ENCODE results near the gene LSM12. TPM values are rescaled to one million over a fixed set of nuclear protein-coding genes. Genes with fewer than 3 reads are reported as not detected.
A peak's percentile ranks its signal among the peaks of the same experiment; 100 is the strongest.

The LSM12 gene
- total RNA-seq, 4 donors from 2014 or later, result 27.3 to 44.3 (median 36.9) TPM

GRCh38 chr17:43986225-43986981 is 80.1 kb downstream of the LSM12 start:
- Histone ChIP-seq H3K9me3 (no peaks in the 10 kb centered on the region), H3K4me3 (no peak overlapping the region), H3K36me3 (no peaks in the 10 kb centered on the region), H3K27ac (no peak overlapping the region), H3K4me1 (peaks cover 3 to 15% (median 8%) of the 10 kb centered on the region in 3 donors), H3K27me3 (peaks cover 0 to 67% (median 6%) of the 10 kb centered on the region in 4 donors)
- intact Hi-C loops (cut with DNase I), result no loop called here
- WGBS, 2 donors, result 72 to 79% methylated on average over 5 to 7 of the region's 7 CpGs
- no peak for DNase-seq
- TF ChIP-seq CTCF (IDR thresholded peaks at IDR 0.05) (no peak), POLR2A (IDR thresholded peaks at IDR 0.05) (no peak)

- intact Hi-C loops (cut with DNase I), result no loop called here
- Histone ChIP-seq H3K36me3 (no peaks in the 10 kb centered on the region), H3K27me3 (peaks cover 0 to 80% (median 6%) of the 10 kb centered on the region in 4 donors), H3K4me1 (peaks cover 3 to 15% (median 8%) of the 10 kb centered on the region in 3 donors), H3K4me3 (peak overlapping the region in 2 of 4 donors; percentile 40 to 48), H3K9me3 (no peaks in the 10 kb centered on the region), H3K27ac (no peak overlapping the region)
- WGBS, 2 donors, result 78 to 87% methylated on average over 4 to 6 of the region's 8 CpGs
- DNase-seq, result no peak
- TF ChIP-seq CTCF (IDR thresholded peaks at IDR 0.05) (no peak), POLR2A (IDR thresholded peaks at IDR 0.05) (no peak)
Observed at GRCh38 chr17:43984521-43984920, 82.0 kb downstream of the LSM12 start.

Small RNA genes lying within 50 kb of the gene (small RNA-seq; reads per million reads assigned to genes)
- 0 reads per million in 4 donors for gene RF00012

Other genes starting within 250 kb of the LSM12 start
- gene MPP3, start 233.5 kb downstream of the LSM12 start, total RNA-seq, result 10 to 100 TPM in 1 of 4 donors, 1 to 10 TPM in 3; 5.9 to 15.8 (median 9.0) TPM
- 1 to 10 TPM in 2 of 4 donors, under 1 TPM in 2; 0.30 to 2.3 (median 0.94) TPM for gene CD300LG, start 219.5 kb downstream of the LSM12 start, total RNA-seq
- 1 to 10 TPM in 1 of 4 donors, under 1 TPM in 3; 0.18 to 3.6 (median 0.54) TPM for gene MPP2, start 159.1 kb downstream of the LSM12 start, total RNA-seq
- gene PPY, start 124.2 kb downstream of the LSM12 start, total RNA-seq, result not detected
- not detected for gene PYY, start 112.7 kb downstream of the LSM12 start, total RNA-seq
- 1 to 10 TPM in 3 of 4 donors, under 1 TPM in 1; 0.64 to 2.7 (median 2.1) TPM for gene NAGS, start 62.0 kb downstream of the LSM12 start, total RNA-seq
- 10 to 100 TPM; 20.6 to 40.8 (median 34.1) TPM for gene TMEM101, start 51.7 kb downstream of the LSM12 start, total RNA-seq
- gene G6PC3, start 4.1 kb upstream of the LSM12 start, total RNA-seq, result 10 to 100 TPM; 10.3 to 23.3 (median 17.2) TPM
- gene HDAC5, start 57.0 kb upstream of the LSM12 start, total RNA-seq, result 100 to 1,000 TPM in 1 of 4 donors, 10 to 100 TPM in 3; 31.1 to 135 (median 68.0) TPM
- 1 to 10 TPM; 1.9 to 4.7 (median 4.0) TPM for gene HROB, start 75.3 kb upstream of the LSM12 start, total RNA-seq
- under 1 TPM in 1 of 4 donors, not detected in 3; 0.11 TPM for gene ASB16, start 104.0 kb upstream of the LSM12 start, total RNA-seq
- gene TMUB2, start 120.3 kb upstream of the LSM12 start, total RNA-seq, result 10 to 100 TPM; 14.6 to 25.5 (median 21.6) TPM
- 10 to 100 TPM; 37.7 to 47.3 (median 44.0) TPM for gene ATXN7L3, start 133.2 kb upstream of the LSM12 start, total RNA-seq
- 10 to 100 TPM; 38.9 to 57.4 (median 51.0) TPM for gene UBTF, start 153.0 kb upstream of the LSM12 start, total RNA-seq
- gene SLC4A1, start 201.5 kb upstream of the LSM12 start, total RNA-seq, result not detected
- 1 to 10 TPM in 2 of 4 donors, under 1 TPM in 2; 0.23 to 1.1 (median 0.81) TPM for gene RUNDC3A, start 241.9 kb upstream of the LSM12 start, total RNA-seq